WERI-Rb-1 (cell line): ENCODE measurements around the gene ETFRF1.
A peak's percentile ranks its signal among the peaks of the same experiment; 100 is the strongest.

ENCODE experiments used
- DNase-seq: peaks from one replicate; pipeline ENCODE4 v3.0.0-alpha.2; 2020
- H3K27ac ChIP-seq: fragments of 250-450 bp; sonication (Bioruptor Pico); 2 replicates; pipeline ENCODE4 v1.5.1; 2020; ENCODE audit warnings: mild to moderate bottlenecking, moderate library complexity
- H3K27me3 ChIP-seq: fragments of 250-450 bp; sonication (Bioruptor Pico); 2 replicates; pipeline ENCODE4 v1.5.1; 2021; ENCODE audit warnings: mild to moderate bottlenecking, low read depth, moderate library complexity; ENCODE audit not compliant: insufficient read depth, severe bottlenecking
- H3K36me3 ChIP-seq: fragments of 250-450 bp; sonication (Bioruptor Pico); 2 replicates; pipeline ENCODE4 v1.5.1; 2020; ENCODE audit warnings: mild to moderate bottlenecking, moderate library complexity
- H3K4me3 ChIP-seq: 2 replicates; pipeline ENCODE4 v1.5.1; 2011; ENCODE audit warnings: low read depth, mild to moderate bottlenecking, control low read depth, low read length
- H3K9me3 ChIP-seq: fragments of 250-450 bp; sonication (Bioruptor Pico); 2 replicates; pipeline ENCODE4 v1.5.1; 2021; ENCODE audit warnings: mild to moderate bottlenecking, moderate library complexity; ENCODE audit not compliant: severe bottlenecking
- TF ChIP-seq, protein P1 (sequence below): IDR thresholded peaks from 2 replicates; pipeline ENCODE4 v1.5.1; 2011; ENCODE audit warnings: low read depth, mild to moderate bottlenecking, control low read depth, inconsistent platforms, low read length

ETFRF1 gene

DNA sequence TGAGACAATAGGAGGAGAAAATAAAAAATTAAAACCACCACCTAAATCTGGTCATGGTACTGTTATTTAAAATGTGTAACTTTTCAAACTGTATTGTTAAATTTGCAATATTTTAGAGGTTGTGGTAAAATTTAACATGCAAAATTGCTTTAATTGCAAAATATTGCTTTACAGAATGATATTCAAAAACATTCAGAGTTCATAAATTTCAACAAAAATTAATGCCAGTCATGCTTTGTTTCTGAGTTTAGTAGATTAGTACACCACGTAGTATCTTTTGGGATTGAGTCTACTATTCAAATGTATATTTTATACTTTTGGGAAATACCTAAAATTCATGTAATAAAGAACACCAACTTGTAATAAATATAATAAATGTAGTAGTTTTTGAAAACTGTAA lies 18.3 kb downstream of the ETFRF1 start:
- Histone ChIP-seq H3K9me3 (no peaks in the 10 kb centered on the region), H3K27me3 (no peaks in the 10 kb centered on the region), H3K27ac (no peak overlapping the region), H3K36me3 (no peaks in the 10 kb centered on the region; the same call in none of the 2 replicates), H3K4me3 (no peak overlapping the region)
- DNase-seq, result no peak
- TF ChIP-seq, protein P1, sequence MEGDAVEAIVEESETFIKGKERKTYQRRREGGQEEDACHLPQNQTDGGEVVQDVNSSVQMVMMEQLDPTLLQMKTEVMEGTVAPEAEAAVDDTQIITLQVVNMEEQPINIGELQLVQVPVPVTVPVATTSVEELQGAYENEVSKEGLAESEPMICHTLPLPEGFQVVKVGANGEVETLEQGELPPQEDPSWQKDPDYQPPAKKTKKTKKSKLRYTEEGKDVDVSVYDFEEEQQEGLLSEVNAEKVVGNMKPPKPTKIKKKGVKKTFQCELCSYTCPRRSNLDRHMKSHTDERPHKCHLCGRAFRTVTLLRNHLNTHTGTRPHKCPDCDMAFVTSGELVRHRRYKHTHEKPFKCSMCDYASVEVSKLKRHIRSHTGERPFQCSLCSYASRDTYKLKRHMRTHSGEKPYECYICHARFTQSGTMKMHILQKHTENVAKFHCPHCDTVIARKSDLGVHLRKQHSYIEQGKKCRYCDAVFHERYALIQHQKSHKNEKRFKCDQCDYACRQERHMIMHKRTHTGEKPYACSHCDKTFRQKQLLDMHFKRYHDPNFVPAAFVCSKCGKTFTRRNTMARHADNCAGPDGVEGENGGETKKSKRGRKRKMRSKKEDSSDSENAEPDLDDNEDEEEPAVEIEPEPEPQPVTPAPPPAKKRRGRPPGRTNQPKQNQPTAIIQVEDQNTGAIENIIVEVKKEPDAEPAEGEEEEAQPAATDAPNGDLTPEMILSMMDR, result no peak

DNA sequence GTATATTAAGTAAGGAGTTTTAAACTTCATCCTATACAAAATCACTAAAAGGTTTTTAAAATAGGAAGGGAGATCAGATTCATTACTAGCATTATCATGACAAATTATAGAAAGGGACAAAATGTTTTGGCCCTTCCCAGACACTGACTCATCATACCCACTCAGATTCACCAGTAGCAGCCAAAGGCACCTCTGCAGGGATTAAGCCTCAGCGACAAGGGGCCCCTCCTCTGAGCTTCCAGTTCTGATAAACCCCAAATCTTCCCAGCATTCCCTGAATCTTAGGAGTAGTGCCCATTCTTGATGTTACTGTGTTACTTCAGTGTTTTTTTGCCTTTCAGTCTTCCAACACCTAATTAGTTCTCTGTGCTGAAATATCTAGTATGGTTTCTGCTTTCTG lies 41.2 kb downstream of the ETFRF1 start:
- TF ChIP-seq, protein P1, result no peak
- Histone ChIP-seq H3K27me3 (no peaks in the 10 kb centered on the region), H3K4me3 (no peak overlapping the region), H3K27ac (no peak overlapping the region), H3K9me3 (no peaks in the 10 kb centered on the region), H3K36me3 (peaks cover 17% of the 10 kb centered on the region)
- no peak for DNase-seq

DNA sequence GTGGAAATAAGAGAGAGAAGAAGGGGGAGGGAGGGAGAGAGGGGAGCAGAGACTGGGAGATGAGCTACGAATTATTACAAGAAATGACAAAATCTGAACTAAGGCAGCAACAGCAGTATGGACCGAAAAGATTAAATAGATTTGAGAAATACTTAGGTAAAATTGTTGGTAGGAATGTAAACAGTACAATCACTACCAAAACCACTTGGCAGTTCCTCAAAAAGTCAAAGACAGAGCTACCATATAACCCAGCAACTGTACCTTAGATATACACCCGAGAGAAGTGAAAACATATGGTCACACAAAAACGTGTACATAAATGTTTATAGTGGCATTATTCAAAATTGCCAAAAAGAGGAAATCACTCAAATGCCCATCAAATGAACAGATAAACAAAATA lies 41.6 kb downstream of the ETFRF1 start:
- H3K36me3 ChIP-seq, result peaks cover 17% of the 10 kb centered on the region
- H3K9me3 ChIP-seq, result no peaks in the 10 kb centered on the region
- H3K27me3 ChIP-seq, result no peaks in the 10 kb centered on the region
- no peak for DNase-seq
- no peak overlapping the region for H3K27ac ChIP-seq
- TF ChIP-seq, protein P1, result no peak
- no peak overlapping the region for H3K4me3 ChIP-seq

DNA sequence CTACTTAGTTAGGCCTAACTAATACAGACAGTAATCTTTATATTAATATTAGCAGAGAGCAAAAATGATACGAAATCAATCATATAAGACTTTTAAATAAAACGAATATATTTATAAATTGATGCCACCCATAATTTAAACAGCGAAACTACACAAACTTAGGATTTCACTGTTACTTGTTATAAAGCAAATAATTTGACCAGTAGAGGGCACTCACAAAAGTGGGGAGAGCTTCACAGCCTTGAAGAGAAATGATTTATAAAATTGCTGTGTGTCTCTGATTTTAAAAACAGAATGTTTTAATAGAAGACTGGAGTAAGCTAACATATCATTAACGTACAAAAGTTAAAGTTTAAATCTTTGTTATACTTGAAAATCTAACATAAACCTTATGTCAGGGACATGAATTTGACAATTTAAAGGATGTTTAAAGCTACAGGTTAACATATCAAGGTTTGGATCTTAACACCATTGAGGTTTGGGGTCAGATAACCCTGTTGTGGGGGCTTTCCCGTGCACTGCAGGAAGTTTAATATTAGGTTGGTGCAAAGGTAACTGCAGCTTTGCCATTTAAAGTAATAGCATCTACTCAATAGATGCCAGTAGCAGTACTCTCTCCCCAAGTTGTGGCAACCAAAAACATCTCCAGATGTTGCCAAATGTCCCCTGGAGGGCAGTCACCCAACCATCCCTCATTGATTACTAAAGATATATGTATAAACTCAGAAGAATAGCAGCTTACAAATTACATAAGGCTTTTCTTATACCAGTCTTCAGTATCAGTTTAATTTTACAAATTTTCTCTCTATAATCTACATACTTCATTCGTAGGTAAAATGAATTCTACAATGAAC lies 46.4 kb downstream of the ETFRF1 start:
- Histone ChIP-seq H3K27ac (no peak overlapping the region), H3K9me3 (no peaks in the 10 kb centered on the region), H3K4me3 (no peak overlapping the region), H3K27me3 (no peaks in the 10 kb centered on the region), H3K36me3 (peaks cover 21% of the 10 kb centered on the region)
- DNase-seq, result no peak
- TF ChIP-seq, protein P1, result 0 out of 2 replicates have a peak, but pooled peaks have one; percentile 23

DNA sequence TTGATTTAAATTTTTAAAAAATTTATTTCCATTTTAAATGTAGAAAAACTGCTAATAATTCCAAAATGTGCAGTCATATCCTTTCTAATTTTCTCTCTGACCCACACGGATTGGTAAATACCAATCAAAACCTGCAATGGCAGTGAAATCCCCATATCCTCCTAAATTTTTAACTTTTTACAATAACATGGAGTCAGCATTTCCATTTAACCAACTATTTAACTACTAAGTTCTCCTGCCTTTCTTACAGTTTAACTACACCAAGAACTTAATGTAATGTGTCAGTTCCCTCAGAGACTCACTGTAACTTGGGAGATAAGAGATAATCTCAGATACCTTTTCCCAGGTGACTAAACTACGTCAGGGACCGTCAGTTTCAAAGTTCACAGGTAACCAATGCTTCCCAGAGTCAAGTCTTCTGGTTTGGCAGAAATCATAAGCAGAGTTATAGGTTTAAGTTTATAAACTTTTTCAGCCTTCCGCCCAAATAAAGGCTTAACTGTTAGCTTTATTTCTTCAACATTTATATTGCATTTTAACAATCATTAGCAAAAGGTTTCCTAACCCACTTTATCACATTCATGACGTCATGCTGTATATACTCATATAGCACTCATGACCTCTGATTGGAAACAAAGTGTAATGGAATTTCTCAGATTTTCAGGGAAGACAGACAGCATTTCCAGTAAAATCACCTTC lies 48.1 kb downstream of the ETFRF1 start:
- TF ChIP-seq, protein P1, result no peak
- H3K4me3 ChIP-seq, result no peak overlapping the region
- no peaks in the 10 kb centered on the region for H3K9me3 ChIP-seq
- DNase-seq, result no peak
- H3K36me3 ChIP-seq, result peaks cover 17% of the 10 kb centered on the region
- H3K27ac ChIP-seq, result no peak overlapping the region
- H3K27me3 ChIP-seq, result no peaks in the 10 kb centered on the region
